ENCODE results near the gene TMEM151B.

TMEM151B gene

GRCh38 chr6:44277763-44278162, 7.5 kb downstream of the TMEM151B start:
- no peak for DNase-seq (ENCODE audit: low read depth in 1 of 2, low spot score in 1 of 2)

GRCh38 chr6:44278315-44278714, 8.1 kb downstream of the TMEM151B start:
- DNase-seq (ENCODE audit: low read depth in 1 of 2, low spot score in 1 of 2): no peak

- DNase-seq (ENCODE audit: low read depth in 1 of 2, low spot score in 1 of 2): no peak
Measured at GRCh38 chr6:44278774-44279697, 8.8 kb downstream of the TMEM151B start.

- DNase-seq (ENCODE audit: low read depth in 1 of 2, low spot score in 1 of 2): no peak
Measured at GRCh38 chr6:44284121-44284520, 13.9 kb downstream of the TMEM151B start.

GRCh38 chr6:44284867-44285266, 14.6 kb downstream of the TMEM151B start:
- DNase-seq (ENCODE audit: low read depth in 1 of 2, low spot score in 1 of 2): no peak

GRCh38 chr6:44285552-44286284, 15.5 kb downstream of the TMEM151B start:
- DNase-seq (ENCODE audit: low read depth in 1 of 2, low spot score in 1 of 2): no peak

GRCh38 chr6:44286285-44286565, 16.0 kb downstream of the TMEM151B start:
- no peak for DNase-seq (ENCODE audit: low read depth in 1 of 2, low spot score in 1 of 2)

GRCh38 chr6:44286747-44287146, 16.5 kb downstream of the TMEM151B start:
- DNase-seq (ENCODE audit: low read depth in 1 of 2, low spot score in 1 of 2): no peak

- DNase-seq (ENCODE audit: low read depth in 1 of 2, low spot score in 1 of 2): no peak
Measured at GRCh38 chr6:44289726-44290260, 19.5 kb downstream of the TMEM151B start.

GRCh38 chr6:44291841-44292240, 21.6 kb downstream of the TMEM151B start:
- no peak for DNase-seq (ENCODE audit: low read depth in 1 of 2, low spot score in 1 of 2)

GRCh38 chr6:44292661-44293365, 22.6 kb downstream of the TMEM151B start:
- DNase-seq (ENCODE audit: low read depth in 1 of 2, low spot score in 1 of 2): no peak

- DNase-seq (ENCODE audit: low read depth in 1 of 2, low spot score in 1 of 2): no peak
Measured at GRCh38 chr6:44294832-44295791, 24.9 kb downstream of the TMEM151B start.

- DNase-seq (ENCODE audit: low read depth in 1 of 2, low spot score in 1 of 2): peak in 1 of 2 donors; percentile 46
Measured at GRCh38 chr6:44297063-44298038, 27.1 kb downstream of the TMEM151B start.

- no peak for DNase-seq (ENCODE audit: low read depth in 1 of 2, low spot score in 1 of 2)
Measured at GRCh38 chr6:44298055-44298803, 28.0 kb downstream of the TMEM151B start.

GRCh38 chr6:44298864-44299263, 28.6 kb downstream of the TMEM151B start:
- no peak for DNase-seq (ENCODE audit: low read depth in 1 of 2, low spot score in 1 of 2)

- DNase-seq (ENCODE audit: low read depth in 1 of 2, low spot score in 1 of 2): no peak
Measured at GRCh38 chr6:44300292-44300823, 30.1 kb downstream of the TMEM151B start.

GRCh38 chr6:44301106-44301505, 30.9 kb downstream of the TMEM151B start:
- DNase-seq (ENCODE audit: low read depth in 1 of 2, low spot score in 1 of 2): no peak
